Right forelimb (tissue), 1 donor: ENCODE results near the gene ROBO1.

ENCODE experiments used
- DNase-seq: peaks from one replicate; pipeline ENCODE4 v3.0.0-alpha.2; 2018

ROBO1 gene

DNA sequence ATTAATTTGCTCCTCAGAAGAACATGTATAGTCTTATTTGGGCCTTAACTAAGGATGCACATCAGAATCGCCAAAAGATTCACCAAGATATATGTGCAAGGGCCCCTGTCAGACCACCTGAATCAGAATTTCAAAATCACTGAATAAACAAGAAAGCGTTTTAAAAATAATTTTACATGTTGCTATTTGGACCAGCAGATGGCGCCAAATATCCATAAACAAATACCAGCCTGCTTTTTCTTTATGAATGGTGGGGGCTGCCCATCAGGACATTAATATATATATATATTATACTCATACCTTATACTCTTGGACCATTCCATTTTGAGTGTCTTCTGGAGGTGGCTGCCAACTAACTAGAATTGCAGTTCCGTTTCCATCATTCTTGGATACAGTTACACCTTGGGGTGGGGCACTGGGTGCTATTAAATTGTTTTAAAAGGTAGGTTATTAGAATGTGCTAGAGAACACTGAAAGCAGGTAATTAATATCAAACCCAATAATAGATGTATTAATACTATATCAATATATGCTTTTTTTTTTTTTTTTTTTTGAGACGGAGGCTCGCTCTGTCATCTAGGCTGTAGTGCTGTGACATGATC, 1108.3 kb downstream of the ROBO1 start:
- DNase-seq, result no peak

DNA sequence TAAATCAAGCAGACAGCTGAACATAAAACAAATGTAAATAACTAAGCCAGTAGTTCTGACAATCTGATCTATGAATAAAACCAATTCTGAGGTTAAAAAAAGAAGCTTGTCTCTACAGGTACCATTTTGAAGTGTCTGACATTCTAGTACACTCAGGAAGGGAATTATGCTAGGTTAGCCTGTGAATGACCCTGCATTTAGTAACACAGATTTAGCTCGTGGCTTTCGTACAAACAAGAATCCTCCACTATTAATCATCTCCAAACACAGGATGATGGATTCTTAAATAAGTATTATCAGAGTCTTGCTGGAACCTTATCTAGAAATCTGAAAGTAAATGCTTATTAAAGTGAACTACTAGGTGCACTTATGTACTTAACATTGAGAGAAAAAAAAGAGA, 1120.1 kb downstream of the ROBO1 start:
- DNase-seq, result no peak

DNA sequence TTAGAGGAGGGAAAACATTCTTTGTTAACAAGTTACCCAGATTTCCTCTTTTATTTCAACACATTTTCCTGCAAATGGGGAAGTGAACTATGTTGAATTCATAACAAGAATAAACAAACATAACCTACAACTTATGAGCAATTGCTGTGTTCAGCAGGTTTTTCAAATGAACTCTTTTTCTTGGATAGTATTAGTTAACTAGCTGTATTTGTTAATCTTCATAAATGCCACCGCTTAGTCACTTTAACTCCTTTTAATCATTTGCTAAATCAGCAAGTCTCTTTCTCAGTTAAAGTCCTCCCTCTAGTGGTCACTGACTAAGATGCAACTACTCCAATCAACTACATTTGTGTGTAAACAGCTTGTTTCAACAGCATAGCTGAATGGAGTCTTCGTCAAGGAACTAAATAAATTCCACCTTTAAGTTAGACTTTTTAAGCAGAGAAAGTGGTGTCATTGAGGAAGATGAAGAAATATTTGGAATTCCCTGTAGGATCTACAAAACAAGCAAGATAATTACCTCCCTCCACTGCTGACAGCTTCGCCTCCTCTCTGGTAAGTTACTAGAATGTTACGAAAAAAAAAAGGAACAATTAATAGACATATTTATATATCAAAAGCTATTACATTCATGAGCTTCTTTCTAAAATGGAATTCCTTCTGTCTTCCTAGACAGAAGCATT, 1122.0 kb downstream of the ROBO1 start:
- DNase-seq, result no peak

DNA sequence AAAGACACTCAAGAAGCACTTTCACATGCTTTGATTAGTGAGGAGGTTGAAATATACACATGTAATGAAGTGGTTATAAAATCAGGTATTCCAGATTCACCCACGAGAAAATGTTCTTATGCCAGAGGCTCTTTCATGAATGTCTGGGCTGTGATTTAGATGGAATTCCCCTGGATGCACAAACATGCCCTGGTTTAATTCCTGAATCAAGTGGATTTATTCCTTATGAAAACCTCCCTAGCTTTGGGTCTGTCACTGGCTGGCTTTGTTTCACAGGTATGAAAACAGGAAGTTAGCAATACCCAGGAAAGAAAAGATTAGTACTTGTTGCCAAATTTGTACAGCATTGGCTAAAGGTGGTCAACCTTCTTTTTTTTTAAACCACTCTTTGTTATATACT, 1123.0 kb downstream of the ROBO1 start:
- no peak for DNase-seq

DNA sequence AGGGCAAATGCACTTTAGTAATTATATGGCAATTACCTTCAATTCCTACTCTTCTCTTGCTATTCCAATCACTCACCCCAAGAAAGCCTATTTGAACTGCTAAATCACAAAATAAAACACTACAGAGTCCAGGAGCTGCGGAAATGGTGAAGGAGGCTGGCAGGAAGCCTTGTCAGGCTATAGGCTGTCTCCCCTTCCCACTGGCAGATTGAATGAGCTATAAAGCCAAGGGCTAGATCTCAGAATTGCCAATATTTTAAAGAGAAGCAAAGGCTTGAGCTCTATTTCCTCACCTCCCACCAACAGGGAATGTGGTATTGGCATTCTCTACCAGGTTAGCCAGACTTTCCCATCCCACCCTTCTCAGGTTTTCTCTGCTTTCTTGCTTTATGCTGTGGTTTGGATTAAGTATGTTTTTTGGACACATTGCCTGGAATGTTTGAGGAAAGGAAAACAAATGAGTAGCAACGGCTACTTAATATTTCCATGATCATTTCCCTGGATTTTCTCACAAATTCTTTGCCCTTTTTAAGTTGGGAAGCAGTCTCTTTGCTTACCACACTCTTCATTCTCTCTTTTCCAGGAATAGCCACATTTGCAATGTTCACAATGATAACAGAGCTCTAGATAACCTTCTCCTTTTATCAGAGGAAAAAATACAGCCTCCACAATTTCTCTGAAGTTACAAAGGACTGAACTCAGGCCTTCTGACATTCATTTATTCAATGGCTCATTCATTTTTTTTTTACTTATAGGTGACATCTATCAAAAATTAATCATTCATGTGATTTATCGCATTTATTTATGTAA, 1125.4 kb downstream of the ROBO1 start:
- no peak for DNase-seq

DNA sequence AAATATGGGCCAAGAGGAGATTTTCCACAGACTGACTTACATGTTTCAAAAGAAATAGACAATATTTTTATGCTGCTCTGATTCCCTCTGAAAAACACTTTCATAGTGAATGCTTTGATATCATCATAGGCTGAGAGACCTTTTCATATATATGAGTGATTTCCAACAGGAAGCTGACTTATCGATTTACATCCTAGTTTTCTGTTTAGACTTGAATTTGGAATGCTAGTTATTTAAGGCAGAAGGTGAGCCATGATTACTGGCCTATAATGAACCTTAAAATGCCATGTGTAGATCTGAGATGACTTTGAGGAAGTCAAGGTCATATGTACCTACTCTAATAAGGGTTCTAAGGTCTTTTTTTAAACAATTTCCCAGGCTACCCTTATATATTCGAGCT, 1126.1 kb downstream of the ROBO1 start:
- no peak for DNase-seq

DNA sequence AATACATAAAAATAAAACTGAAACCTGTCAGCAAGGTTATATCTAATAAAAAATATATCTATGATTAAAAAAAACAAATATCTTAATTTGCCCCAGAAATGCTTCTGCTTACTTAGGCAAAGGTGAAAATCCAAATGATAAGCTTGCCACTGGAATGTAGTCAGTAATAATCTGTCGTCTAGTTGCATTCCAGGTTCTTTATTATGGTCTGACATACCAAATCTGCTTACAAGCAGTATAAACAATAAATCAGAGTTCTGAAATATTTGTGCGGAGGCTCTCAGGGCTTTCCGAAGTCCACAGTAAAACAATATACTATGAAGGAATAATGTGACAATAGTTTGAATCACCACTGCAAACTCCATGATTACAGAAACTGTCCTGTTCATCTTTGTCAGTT, 1133.5 kb downstream of the ROBO1 start:
- no peak for DNase-seq

DNA sequence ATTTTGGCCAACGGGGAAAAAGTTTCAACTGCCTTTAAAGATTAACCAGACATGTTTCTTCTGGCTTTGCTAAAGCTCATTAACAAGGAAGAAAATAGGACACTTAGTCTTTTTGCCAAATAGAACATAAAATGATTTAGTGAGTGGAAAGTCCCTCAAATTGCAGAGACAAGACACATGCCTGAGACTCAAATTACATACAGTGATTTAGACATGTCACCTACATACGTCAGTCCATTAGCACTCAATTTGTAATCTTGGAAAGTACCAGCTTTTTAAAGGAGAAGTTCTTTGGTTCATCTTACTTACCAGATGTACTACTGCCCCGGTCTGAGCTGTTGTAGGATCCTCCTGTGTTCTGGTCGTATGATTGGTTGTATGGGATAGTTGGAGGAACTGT, 1134.2 kb downstream of the ROBO1 start:
- DNase-seq, result no peak

DNA sequence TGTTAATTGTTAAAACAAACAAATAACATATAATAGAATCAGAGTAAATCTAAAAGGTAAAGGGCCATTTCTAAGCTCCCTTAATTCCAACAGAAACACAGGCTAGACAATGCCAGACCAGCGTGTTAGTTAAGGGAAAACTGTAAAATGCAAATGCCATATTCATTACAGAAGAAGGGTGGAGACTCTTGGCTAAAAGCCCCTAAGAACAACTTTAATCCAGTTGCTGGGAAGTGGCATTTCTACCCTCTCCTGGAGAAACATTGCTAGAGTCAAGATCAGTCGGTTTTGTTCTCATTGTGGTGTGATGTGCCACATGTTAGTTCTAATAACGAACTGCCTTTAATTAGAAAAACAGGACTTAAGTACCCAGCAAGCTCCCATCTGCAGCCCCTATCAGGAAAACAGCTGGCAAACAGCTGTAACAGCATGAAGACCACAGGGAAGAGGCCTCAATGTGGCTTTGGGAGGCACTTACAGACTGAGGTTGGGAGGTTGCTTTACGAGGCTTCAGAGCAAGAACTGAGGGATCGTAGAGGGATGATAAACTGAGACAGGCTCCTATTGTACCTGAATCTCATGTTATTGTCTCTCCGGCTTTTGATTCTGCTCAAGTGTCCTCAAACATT, 1134.8 kb downstream of the ROBO1 start:
- DNase-seq, result no peak

DNA sequence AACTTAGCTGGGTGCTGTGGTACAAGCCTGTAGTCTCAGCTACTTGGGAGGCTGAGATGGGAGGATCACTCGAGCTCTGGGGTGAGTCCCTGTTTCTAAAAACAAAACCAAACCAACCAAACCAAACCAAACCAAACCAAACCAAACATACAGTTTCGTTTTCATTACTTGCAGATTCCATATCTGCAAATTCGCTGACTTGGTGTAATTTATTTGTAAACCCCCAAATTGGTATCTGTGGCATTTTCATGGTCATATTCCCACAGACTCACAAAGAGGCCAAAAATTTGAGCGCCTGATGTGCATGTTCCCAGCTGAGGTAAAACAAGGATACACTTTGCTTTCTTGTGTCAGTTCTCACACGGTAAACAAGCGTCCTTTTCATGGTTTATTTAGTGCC, 1138.3 kb downstream of the ROBO1 start:
- DNase-seq, result no peak

DNA sequence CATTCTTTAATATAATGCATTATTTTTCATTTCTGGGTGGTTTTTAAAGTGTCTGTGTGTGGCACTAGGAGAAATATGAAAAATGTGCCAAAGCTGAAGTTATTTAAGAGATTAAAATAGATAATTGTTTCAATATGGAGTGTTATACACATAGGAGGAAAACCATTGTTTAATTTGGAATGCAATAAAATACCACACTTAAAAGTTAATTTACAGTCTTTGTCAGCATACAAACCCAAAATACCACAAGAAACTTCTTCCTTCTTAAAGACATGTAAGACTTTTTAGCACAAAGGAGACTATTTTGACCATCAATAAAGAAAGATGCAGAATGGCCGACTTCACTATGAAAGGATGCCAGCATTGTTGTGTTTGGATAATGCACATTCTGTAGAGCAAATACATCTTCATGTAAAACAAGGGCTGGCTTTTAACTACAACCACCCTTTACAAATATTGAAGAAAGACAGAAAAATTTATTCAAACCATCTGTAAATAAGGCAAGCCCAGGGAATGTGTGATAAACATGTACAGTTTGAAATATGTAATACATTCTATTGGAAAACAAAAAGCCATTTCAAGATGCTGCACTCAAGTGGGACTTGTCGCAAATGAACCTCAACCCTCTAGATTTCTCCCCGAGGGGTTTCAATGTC, 1146.6 kb downstream of the ROBO1 start:
- DNase-seq, result no peak

DNA sequence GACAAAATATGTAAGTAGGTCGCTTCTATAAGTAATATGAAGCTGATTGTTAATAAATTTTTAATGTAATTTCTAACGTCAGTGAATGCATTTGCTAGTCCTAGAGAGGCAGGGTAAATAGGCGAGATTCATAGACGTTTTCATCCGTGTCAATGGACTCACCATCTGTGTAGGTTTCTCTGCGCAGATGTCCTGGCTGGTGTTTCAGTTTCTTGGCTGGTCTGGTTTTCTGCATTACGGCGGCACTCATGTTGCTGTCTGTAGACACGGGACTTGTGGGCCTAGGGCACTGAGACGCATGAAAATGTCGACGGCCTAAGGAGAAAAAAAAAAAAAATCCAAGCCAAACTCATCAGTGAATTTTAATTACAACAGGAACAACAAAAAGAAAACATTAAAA, 1153.3 kb downstream of the ROBO1 start:
- DNase-seq, result no peak

DNA sequence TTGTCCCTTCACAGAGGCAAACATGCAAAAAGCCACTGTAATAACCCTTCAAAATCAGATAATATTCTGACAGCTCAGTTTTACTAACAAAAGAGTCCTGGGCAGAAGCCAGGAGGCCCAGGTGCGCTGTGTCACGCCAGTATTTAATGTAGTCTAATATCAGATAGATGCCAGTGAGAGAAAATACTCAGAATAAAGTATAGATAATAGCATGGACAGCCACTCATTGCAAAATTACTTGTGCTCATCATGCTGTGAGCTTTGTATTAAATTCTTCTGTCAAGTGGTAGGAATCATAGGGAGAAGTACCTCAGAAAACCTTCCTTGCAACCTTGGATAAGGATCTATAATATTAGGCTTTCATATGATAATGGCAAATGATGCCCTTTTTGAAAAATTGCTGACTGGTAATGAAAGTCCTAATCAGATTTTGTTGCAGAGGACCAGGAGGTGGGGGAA, 1154.3 kb downstream of the ROBO1 start:
- no peak for DNase-seq

DNA sequence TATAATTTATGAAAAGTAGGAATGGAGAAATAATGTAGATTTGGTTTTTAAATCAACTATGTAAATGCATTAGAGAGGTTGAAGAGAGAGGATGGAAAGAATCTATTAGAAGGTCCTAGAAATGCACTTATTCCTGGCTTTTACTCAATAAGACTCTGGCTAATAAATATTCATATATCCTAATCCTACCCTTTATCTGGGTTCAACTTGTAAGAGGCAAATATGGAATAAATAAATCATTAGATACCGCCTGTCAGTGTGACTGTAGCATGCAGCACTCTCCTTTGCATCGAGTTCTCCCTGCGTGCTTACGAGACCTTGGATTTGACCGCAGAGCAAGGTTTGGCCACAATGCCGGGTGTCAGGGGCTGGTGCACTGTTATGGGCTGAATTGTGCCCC, 1156.5 kb downstream of the ROBO1 start:
- no peak for DNase-seq

DNA sequence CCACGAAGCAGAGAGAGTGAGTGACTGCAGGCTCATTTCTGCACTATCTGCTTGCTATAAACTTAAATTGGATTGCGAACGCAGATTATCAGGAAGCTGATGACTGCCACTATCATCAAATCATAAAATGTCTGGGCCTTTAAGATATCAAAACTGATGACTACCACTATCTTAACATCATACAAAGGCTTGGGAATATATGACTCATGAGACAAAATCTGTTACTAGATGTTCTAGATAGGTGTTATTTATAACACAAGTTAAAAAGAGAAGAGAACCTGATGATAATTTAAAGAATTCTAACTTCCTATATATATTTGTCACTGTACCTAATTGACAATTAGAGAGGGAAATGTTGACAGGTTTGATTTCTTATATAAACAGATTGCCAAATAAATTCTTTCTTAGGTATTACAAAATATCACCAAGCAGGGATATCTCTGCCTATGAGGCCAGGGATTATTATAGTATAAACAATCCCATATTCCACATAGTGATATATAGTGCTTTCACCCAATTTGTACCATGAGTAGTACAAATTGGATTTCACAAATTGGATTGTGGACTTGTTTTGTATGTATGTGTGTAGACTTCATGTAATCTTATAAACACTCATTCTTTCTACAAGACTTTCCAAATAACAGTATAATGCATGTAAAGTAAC, 1157.2 kb downstream of the ROBO1 start:
- DNase-seq, result no peak

DNA sequence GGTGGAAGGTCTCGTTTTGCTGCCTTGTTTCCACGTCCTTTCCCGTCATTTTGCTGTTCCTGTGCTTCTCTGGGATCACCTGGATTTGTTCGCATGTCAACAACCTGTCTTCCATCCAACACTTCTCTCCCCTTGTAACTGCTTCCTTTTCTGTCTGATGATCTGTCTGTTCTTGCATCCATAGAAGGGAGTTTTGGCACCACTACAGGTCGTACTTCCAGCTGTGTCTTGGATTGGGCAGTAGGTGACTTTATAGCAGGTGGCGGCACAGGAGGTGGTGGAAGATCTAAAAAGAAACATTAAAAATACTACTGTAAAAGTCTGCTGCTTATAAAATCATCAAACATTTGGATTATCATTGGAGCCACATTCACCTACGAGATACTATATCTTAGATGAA, 1161.0 kb downstream of the ROBO1 start:
- no peak for DNase-seq

DNA sequence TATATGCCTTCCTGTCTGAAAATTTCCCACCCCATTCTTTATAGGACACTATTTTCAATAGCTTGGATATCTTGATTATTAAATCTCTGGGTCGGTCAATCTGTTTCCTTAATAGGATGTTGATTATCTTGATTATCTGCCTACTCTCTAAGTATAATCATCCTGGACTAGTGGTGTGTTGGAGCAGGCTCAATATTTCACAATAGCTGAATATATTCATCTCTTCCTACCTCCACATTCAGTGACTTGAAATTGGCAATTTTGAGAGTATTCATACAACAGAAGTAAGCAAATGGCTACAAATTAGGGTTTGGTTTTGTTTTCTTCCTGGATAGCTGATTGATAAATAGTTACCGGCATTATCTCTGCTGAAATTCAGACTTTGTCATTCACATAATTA, 1162.6 kb downstream of the ROBO1 start:
- DNase-seq, result no peak

DNA sequence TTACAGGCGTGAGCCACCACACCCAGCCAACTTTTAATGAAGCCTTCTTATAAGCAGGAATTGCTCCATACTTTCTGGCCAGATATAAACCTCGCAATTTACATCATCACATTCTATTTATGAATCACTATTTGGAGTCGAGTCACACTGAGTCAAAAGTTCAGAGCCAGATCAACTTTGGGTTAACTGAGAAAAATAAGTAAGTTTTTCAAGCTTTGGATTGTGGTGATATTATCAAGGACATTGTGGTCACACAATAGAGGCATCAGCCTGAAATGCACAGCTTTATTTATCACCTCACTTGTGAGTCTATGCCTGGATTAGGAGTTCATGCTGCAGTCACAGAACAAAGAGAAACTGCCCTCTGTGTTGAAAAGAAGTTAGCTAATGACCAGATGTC, 1163.5 kb downstream of the ROBO1 start:
- DNase-seq, result no peak

DNA sequence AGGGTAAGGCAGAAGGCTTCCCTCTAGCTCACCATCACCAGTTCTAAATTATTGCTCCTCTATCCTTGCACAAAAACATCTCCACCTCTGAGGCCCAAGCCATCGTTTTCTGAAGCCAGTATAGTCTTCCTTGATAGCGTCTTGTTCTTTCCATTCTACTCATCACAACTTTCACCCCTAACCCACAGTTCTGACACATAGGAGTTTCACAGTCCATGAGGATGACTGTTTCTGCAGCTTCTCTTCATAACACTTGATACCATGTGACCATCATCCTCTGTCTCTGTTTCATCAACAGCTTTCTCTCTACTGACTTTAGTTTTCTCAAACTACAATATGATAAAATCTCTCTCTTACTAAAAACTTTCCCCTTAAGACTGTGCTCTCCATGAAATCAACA, 1166.5 kb downstream of the ROBO1 start:
- DNase-seq, result no peak

DNA sequence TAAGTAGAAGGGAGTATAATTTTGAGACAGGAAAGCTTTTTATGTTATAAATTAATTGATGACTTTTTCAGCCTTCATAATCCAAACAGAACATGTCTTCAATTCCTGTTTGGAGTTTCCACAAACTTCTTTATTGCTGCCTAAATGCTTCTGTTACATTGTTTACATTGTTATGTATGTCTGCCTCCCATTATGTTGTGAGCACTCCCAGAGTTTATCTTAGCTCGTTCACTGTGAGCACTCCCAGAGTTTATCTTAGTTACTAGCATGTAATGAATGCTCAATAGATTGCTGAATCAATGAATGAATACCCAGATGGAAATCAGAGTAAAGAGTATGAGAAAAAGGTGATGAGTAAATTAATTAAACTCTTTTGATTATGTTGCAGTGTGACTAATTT, 1178.0 kb downstream of the ROBO1 start:
- DNase-seq, result no peak

DNA sequence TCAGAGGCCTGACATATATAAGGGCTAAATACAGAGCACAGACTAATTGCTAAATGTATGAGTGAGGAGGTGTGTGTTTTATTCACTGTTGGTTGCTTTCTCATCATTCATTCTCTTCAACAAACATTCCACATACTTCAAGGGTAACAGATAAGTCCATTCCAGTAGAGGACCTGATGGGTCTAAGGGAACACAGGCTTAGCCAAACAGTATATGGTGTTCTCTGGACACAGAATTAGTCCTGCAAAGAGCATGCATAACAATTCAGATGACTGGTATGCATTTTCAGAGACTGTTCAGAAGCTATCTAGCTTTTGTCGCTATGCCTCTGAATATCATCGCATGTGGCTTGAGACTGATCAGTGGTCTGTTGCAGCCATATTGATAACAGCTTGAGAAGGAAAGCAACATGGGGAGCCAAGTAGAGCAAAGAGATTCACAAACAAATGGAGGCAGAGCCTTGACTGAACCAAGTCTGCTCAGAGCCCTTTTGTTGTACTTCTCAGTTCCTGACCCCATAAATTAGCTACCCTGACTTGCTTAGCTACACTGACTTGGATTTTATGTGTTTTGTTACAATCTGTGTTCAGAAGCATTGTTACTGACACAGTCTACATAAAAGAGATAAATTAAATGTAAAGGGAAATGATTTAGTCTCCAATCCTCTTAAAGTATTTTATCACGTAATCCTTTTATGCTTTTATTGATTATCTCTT, 1178.7 kb downstream of the ROBO1 start:
- DNase-seq, result no peak

DNA sequence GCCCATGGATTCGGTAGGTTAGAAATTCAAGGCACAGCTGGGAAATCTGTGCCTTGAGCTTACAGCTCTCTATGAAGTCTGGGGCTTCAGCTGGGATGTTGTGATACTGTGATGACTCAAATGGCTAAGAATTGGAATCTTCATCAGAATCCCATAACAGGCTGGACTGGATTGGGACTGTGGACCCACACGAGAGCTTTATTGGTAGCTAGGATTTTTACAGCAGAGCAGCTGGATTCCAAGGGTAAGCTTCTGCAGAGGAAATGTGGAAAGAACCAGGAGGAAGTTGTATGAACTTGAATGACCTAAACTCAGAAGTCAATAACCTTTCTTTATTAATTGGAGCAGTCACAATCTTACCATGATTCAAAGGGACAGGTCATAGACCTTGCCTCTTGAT, 1187.1 kb downstream of the ROBO1 start:
- DNase-seq, result no peak
